OCI-LY7 (cell line): ENCODE results near the gene CRYGN. TPM values are rescaled to one million over a fixed set of nuclear protein-coding genes. Genes with fewer than 3 reads are reported as not detected.

Experiments
- BruUV-seq: library from RNA; stranded (reverse); fragments of 400-500 nt; replicated peaks from 2 replicates; lab custom pipeline; 2021; lab: Mats Ljungman, UMichigan
- CTCF ChIA-PET: fragments of 300-600 bp; sonication (Branson Sonifier 250); formaldehyde crosslinking; loops from one replicate; lab custom pipeline; 2022; ENCODE audit warnings: antibody characterized with exemption; ENCODE audit not compliant: unreplicated experiment; lab: Charles Lee
- POLR2A ChIA-PET: fragments of 300-600 bp; sonication (Branson Sonifier 250); formaldehyde crosslinking; loops from one replicate; lab custom pipeline; 2022; ENCODE audit warnings: antibody characterized with exemption; lab: Charles Lee
- DNase-seq: peaks from one replicate; pipeline ENCODE4 v3.0.0-alpha.2; 2015; ENCODE audit warnings: low spot score
- H2AFZ ChIP-seq: fragments of 200-600 bp; sonication (generic), shearing (Covaris generic); 2 replicates; pipeline ENCODE4 v1.6.1; 2014; ENCODE audit warnings: mild to moderate bottlenecking, antibody characterized with exemption, low read length, moderate library complexity
- H3K27ac ChIP-seq: fragments of 200-600 bp; sonication (generic); 2 replicates; pipeline ENCODE4 v1.5.1; 2014; ENCODE audit warnings: mixed run types, low read depth, mild to moderate bottlenecking, moderate library complexity, low read length, inconsistent platforms; ENCODE audit not compliant: poor library complexity, severe bottlenecking
- H3K36me3 ChIP-seq: fragments of 200-600 bp; sonication (generic); 2 replicates; pipeline ENCODE4 v1.6.1; 2014; ENCODE audit warnings: mild to moderate bottlenecking, antibody characterized with exemption, low read length, moderate library complexity, mixed read lengths; ENCODE audit not compliant: insufficient read depth
- H3K4me1 ChIP-seq: fragments of 200-600 bp; sonication (generic); 2 replicates; pipeline ENCODE4 v1.5.1; 2014; ENCODE audit warnings: mild to moderate bottlenecking, low read length; ENCODE audit not compliant: insufficient read depth, poor library complexity, severe bottlenecking
- H3K4me2 ChIP-seq: fragments of 200-600 bp; sonication (generic); 2 replicates; pipeline ENCODE4 v1.6.1; 2014; ENCODE audit warnings: mild to moderate bottlenecking, low read length
- H3K4me3 ChIP-seq: fragments of 200-600 bp; sonication (generic); 2 replicates; pipeline ENCODE4 v1.5.1; 2014; ENCODE audit warnings: mild to moderate bottlenecking, low read depth, low read length; ENCODE audit not compliant: poor library complexity, severe bottlenecking
- H3K79me2 ChIP-seq: fragments of 200-600 bp; sonication (generic); 2 replicates; pipeline ENCODE4 v1.6.1; 2016; ENCODE audit warnings: low read depth, mild to moderate bottlenecking, low read length, moderate library complexity, mixed read lengths; ENCODE audit not compliant: insufficient read depth
- H3K9me2 ChIP-seq: fragments of 200-600 bp; sonication (generic); 2 replicates; pipeline ENCODE4 v1.6.1; 2016; ENCODE audit warnings: mild to moderate bottlenecking, low read length, mixed read lengths; ENCODE audit not compliant: insufficient read depth
- H3K9me3 ChIP-seq: fragments of 200-600 bp; sonication (generic); 2 replicates; pipeline ENCODE4 v1.6.1; 2014; ENCODE audit warnings: mild to moderate bottlenecking, mixed run types, low read length, mixed read lengths
- H4K20me1 ChIP-seq: fragments of 200-600 bp; sonication (generic); 2 replicates; pipeline ENCODE4 v1.6.1; 2014; ENCODE audit warnings: mild to moderate bottlenecking, antibody characterized with exemption, low read length, moderate library complexity, mixed read lengths; ENCODE audit not compliant: insufficient read depth
- CTCF ChIP-seq: fragments of 200-600 bp; sonication (generic); conservative IDR thresholded peaks from 2 replicates; pipeline ENCODE4 v1.5.1; 2014; ENCODE audit warnings: mild to moderate bottlenecking, antibody characterized with exemption, low read length, moderate library complexity, mixed read lengths
- EZH2phosphoT487 ChIP-seq: fragments of 200-600 bp; sonication (generic); IDR thresholded peaks from 2 replicates; pipeline ENCODE4 v1.6.1; 2018; ENCODE audit warnings: low read depth, borderline replicate concordance, mild to moderate bottlenecking, mixed run types, antibody characterized with exemption, low read length, moderate library complexity, mixed read lengths
- intact Hi-C: fragments of 100-400 bp; cut with micrococcal nuclease; formaldehyde crosslinking; loops from one replicate; pipeline ENCODE4 v1.10.0; 2022; ENCODE audit not compliant: unreplicated experiment
- total RNA-seq, 2 experiments: library from RNA; depleted of rRNA in 1 of 2; stranded (reverse); fragments of >200 nt in 1 of 2; shearing (Covaris generic) in 1 of 2; gene quantifications; 2 replicates each; pipeline ENCODE4 v1.2.3, GENCODE V29; 2014 to 2022

CRYGN gene
- total RNA-seq, 2 experiments from 2014 or later = 0.09 TPM; not detected in 1

GRCh38 chr7:151469281-151469680 lies 29.3 kb upstream of the CRYGN start:
- no peaks in the 10 kb centered on the region for H3K9me3 ChIP-seq
- H2AFZ ChIP-seq = no peak overlapping the region
- ChIA-PET CTCF (no interaction called here), POLR2A (no interaction called here)
- H3K79me2 ChIP-seq = peaks cover 7% of the 10 kb centered on the region; the same call in 1 of the 2 replicates
- H3K4me3 ChIP-seq = no peak overlapping the region
- H4K20me1 ChIP-seq = peaks cover 15% of the 10 kb centered on the region; the same call in 1 of the 2 replicates
- no peak for DNase-seq
- no peak overlapping the region for H3K27ac ChIP-seq
- no TSS peak for BruUV-seq
- peaks cover 25% of the 10 kb centered on the region for H3K4me1 ChIP-seq
- intact Hi-C loops = no loop called here
- no peak overlapping the region for H3K4me2 ChIP-seq
- H3K36me3 ChIP-seq = peaks cover 98% of the 10 kb centered on the region
- no peaks in the 10 kb centered on the region for H3K9me2 ChIP-seq
- TF ChIP-seq CTCF (no peak), EZH2phosphoT487 (no peak)

- POLR2A ChIA-PET = no interaction called here
- Histone ChIP-seq H3K27ac (no peak overlapping the region), H3K4me1 (peaks cover 21% of the 10 kb centered on the region), H3K4me3 (no peak overlapping the region), H3K79me2 (peaks cover 2% of the 10 kb centered on the region; the same call in 1 of the 2 replicates), H3K9me2 (no peaks in the 10 kb centered on the region), H3K9me3 (peaks cover 5% of the 10 kb centered on the region; the same call in 1 of the 2 replicates), H4K20me1 (peaks cover 15% of the 10 kb centered on the region; the same call in 1 of the 2 replicates), H2AFZ (no peak overlapping the region), H3K36me3 (peaks cover 98% of the 10 kb centered on the region), H3K4me2 (no peak overlapping the region)
- BruUV-seq = no TSS peak
- no peak for DNase-seq
- CTCF ChIA-PET = no interaction called here
- intact Hi-C loops = no loop called here
- TF ChIP-seq CTCF = no peak
Measured at GRCh38 chr7:151468217-151469018, 28.5 kb upstream of the CRYGN start.

GRCh38 chr7:151465169-151465568 lies 25.2 kb upstream of the CRYGN start:
- intact Hi-C loops = no loop called here
- Histone ChIP-seq H3K79me2 (no peaks in the 10 kb centered on the region), H3K4me3 (no peak overlapping the region), H4K20me1 (no peaks in the 10 kb centered on the region), H3K27ac (no peak overlapping the region), H3K4me1 (no peaks in the 10 kb centered on the region), H3K36me3 (peaks cover 73% of the 10 kb centered on the region), H3K4me2 (no peak overlapping the region), H3K9me3 (peaks cover 17% of the 10 kb centered on the region), H3K9me2 (no peaks in the 10 kb centered on the region), H2AFZ (no peak overlapping the region)
- TF ChIP-seq CTCF = no peak
- no peak for TF ChIP-seq EZH2phosphoT487
- no TSS peak for BruUV-seq
- ChIA-PET CTCF (no interaction called here), POLR2A (interaction anchor here (0.6 kb wide), 1 partner anchor 1934 kb away, joined by 3 read pairs; no protein-coding TSS in a partner anchor)
- DNase-seq = no peak
